Esophagus squamous epithelium (tissue), 4 donors: ENCODE data around the gene DLL1.

Experiments
- CTCF ChIP-seq, 6 experiments: fragments of 450-650 bp in 4 of 6; fragments of 200-600 bp in 2 of 6; sonication (generic) in 2 of 6; IDR thresholded peaks; one replicate each; pipeline ENCODE4 v1.5.1; 2016 to 2019; ENCODE audit warnings: antibody characterized with exemption in 6 of 6, mild to moderate bottlenecking in 4 of 6, moderate library complexity in 4 of 6
- POLR2A ChIP-seq, 4 donors: fragments of 450-650 bp; IDR thresholded peaks; one replicate each; pipeline ENCODE4 v1.6.1; 2017; ENCODE audit warnings: antibody characterized with exemption in 4 of 4, mild to moderate bottlenecking in 4 of 4, moderate library complexity in 3 of 4

GRCh38 chr6:170276369-170277057 lies 14.4 kb downstream of the DLL1 start:
- no peak for TF ChIP-seq CTCF (IDR thresholded peaks at IDR 0.05)
- no peak for TF ChIP-seq POLR2A (IDR thresholded peaks at IDR 0.05)
